Stimulated activated CD4-positive, alpha-beta T cell treated with anti-CD3 and anti-CD28 coated beads, TNF-alpha, amount 100 ng/mL, for 24 hours (primary cell): ENCODE data around the gene DAB2IP.

ENCODE experiments used
- DNase-seq, 3 experiments: peaks; one replicate each; pipeline ENCODE4 v3.0.0-alpha.2; 2020; ENCODE audit warnings: low read depth in 3 of 3

The DAB2IP gene

GRCh38 chr9:121774715-121775613 is 123.5 kb downstream of the DAB2IP start:
- DNase-seq: no peak

- DNase-seq: no peak
Observed at GRCh38 chr9:121776001-121776738, 124.7 kb downstream of the DAB2IP start.

DNA sequence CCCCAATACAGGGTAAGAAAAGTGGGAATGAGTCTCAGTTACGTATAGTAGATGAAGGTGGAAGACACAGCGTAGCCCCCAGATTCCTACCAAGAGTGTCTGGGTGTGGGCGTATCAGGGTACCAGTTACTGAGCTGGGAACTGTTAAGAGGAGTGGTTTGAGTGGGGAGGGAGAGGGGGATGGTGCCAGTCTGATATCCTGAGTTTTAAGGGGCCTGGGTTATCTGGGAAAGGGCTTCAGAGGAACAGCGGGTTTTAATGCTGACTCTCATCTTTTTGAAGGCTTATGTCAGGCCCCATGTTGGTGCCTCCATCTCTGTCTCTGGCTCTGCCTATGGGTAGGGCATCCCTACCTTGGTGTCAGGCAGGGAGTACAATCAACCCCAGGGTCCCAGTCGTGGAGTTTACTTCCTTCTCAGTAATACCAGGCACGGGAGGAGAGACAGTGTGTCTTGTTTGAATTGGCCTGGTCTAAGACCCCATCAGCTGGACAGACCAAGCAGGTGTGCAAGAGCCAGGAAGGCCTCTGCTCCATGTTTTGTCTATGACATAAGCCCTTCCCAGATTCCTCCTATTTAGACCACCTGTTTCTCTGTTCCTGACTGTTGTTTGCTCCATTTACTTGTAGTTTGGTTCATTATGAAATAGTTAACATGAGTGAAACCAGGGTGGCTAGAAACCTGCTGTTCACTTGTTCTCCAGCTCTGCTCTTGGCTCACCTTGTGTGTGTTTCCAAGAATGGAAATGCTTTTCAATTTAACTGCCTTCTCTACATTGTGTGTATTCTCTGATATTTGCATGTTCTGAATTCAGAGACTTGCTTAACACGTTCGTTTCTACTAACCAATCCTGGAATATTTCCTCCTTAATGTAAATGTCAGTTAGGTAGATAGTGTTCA is 125.6 kb downstream of the DAB2IP start:
- no peak for DNase-seq

- DNase-seq: no peak
Observed at GRCh38 chr9:121778252-121779225, 127.1 kb downstream of the DAB2IP start.

DNA sequence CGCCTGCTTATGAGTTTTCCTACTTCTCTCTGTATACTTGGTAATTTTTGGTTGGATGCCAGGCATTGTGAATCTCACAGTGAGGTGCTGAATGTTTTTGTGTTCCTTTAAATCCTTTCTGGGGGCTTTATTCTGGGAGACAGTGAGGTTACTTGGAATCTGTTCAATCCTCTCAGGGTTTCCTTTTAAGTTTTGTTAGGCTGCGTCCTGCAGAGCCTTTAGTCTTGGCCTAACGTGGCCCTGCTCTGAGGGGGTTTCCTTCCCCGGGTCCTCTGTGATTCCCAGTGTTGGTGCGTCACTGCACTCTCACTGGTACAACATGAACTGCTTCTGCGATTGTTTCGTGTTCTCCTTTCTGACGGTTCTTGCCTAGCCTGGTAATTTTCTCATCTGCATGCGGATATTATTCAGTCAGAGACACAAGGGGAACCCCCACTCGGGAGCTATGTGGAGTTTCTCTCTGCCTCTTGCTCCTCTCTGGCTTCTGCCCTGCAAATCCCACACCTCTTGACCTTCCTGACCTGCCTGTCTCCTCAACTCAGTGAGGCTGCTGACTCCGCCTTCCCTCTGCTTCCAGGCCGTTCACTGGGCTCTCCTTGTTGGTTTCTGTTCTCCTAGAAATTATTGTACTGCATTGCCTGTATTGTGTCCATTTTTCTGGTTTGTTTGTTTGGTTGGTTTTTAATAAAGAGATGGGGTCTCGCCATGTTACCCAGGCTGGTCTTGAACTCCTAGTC is 128.1 kb downstream of the DAB2IP start:
- DNase-seq: no peak

- no peak for DNase-seq
Observed at GRCh38 chr9:121780177-121781040, 129.0 kb downstream of the DAB2IP start.

DNA sequence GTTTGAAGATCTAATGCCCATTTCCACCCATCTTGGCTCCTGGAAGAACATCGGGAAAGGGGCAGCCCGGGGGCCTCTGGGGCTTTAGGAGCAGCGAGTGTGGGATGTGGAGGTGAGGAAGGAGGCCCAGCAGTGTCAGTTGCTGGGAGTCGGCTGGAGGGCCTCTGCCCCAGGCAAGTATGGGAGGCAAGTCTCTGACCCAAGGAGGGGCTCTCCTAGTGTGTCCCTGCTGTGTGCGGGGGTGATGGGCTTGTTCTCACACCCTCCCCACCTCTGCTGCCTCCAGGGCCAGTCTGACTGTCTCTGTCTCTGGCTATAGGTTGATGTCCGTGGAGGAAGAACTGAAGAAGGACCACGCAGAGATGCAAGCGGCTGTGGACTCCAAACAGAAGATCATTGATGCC is 129.7 kb downstream of the DAB2IP start:
- DNase-seq: no peak

GRCh38 chr9:121781701-121782464 is 130.4 kb downstream of the DAB2IP start:
- no peak for DNase-seq

DNA sequence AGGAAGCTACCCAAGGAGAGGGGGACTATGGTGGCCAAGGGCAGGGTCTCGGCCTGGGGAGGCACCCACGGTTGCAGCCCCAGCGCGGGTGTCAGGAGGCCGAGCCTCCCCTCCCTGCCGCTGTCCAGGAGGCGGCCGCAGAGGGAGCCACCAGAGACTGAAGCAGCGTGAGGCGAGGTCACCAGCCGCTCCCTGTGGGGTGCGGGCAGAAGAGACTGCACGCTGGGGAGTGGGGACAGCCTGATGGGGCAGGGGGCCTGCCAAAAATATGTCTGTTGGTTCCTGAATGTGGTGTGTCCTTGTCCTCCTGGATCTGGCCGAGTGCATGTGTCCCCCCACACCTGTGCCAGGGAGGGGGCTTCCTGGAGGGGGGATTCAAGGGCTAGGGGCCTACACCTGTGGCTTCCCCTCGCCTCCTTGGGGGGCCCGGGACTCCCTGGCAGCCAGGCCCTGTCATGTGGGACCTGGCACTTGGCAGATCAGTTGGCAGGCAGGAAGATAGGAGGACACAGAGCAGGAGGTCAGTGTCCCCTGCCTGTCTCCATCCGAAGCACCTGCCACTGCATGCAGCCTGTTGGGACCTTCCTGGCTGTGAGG is 131.2 kb downstream of the DAB2IP start:
- no peak for DNase-seq

DNA sequence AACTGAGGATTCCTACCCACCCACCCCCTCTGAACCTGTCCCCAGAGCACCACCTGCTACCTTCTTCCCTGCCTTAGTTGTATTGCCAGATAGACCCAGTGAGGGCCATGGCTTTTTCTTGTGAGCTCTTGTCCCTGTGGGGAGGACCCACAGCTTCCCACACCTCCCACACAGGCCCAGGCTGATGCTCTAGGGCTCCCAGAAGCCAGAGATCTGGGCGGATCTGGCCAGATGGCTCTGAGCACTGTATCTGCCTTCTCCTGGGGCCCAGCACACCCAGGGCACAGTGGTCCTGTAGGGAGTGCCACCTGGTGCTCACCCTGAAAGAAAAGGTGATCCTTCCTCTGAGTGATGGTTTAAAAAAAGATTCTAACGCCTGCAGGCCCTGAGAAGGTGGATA is 131.7 kb downstream of the DAB2IP start:
- no peak for DNase-seq

GRCh38 chr9:121783521-121784507 is 132.4 kb downstream of the DAB2IP start:
- DNase-seq: no peak

GRCh38 chr9:121784731-121785411 is 133.4 kb downstream of the DAB2IP start:
- DNase-seq: no peak

DNA sequence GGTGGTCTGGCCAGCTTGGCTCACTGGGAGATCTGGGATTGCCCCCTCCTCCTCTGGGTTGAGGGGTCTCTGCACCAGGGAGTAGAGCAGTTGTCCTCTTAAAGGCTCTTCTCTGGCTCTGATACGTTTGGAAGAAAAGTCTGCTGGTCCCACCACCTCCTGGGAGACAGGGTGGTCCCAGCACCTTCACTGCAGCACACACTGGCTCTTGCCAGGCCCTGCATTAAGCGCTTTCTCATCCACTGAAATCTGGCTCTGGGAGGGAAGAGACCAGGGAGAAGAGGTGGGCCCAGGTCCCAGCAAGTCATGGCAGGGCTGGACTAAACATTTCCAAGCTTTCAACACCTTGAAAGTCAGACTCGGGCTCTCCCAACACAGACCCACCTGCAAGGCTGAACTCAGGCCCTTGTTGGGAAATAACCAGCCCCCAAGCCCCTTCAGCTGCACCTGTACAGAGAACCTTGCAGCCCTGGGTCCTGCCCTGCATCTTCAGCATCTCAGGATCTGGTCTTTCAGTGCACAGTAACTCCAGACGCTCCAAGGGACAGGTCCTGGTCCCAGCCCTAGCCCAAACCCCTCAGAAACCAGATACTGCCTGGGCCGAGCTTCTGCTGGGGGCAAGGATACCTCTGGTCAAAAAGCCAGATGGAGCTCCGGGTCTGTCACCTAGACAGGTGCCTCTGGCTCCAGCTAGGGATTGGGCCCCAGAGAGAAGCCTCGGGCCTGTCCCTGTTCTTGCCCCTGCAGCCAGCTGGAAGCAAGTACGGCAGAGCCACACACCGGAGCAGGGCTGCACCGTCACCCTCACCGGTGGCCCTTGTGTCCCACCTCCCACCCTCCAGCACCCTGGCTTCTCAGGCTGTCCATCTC is 134.5 kb downstream of the DAB2IP start:
- no peak for DNase-seq

DNA sequence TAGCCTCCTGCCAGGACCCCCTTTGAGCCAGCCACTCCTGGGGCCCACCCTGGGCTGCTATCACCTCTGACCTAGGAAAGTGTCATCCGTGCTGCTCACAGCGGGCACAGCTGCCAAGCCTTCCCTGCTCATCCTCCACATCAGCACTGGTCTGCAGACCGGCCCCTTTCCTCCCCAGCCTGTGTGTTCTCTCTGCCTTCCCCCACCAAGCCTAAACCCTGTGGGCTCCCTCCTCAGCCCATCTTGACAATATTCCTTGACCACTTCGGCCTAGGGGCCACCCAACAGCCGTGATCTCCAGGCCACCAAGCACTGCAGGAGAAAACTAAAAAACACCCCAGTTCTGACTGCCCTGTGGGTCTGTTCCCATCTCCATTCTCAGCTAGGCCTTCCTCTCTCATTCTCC is 135.1 kb downstream of the DAB2IP start:
- DNase-seq: no peak

GRCh38 chr9:121786998-121787422 is 135.6 kb downstream of the DAB2IP start:
- DNase-seq: no peak
